ENCODE measurements around the gene MACROD2.

DNA sequence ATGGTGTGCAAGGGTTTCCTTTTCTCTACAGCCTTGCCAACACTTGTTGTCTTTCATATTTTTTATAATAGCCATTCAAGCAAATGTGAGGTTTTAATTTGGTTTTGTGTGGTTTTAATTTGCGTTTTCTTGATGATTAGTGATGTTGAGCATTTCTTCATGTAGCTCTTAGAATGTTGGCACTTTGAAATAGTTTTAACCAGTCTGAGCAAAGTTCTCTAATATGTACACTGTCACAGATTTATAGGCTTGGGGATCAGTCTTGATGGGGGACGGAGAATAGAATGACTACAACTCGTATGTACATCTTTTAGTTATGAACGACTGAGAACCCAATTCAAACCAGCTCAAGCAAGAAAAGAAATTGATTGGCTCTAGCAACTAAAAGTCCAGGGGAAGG is 1574.8 kb downstream of the MACROD2 start:
- TF ChIP-seq EZH2 (IDR thresholded peaks at IDR 0.05; ENCODE audit: borderline replicate concordance, insufficient read depth, low read depth, low read length, poor library complexity, severe bottlenecking), result no peak
- TF ChIP-seq, protein P1, sequence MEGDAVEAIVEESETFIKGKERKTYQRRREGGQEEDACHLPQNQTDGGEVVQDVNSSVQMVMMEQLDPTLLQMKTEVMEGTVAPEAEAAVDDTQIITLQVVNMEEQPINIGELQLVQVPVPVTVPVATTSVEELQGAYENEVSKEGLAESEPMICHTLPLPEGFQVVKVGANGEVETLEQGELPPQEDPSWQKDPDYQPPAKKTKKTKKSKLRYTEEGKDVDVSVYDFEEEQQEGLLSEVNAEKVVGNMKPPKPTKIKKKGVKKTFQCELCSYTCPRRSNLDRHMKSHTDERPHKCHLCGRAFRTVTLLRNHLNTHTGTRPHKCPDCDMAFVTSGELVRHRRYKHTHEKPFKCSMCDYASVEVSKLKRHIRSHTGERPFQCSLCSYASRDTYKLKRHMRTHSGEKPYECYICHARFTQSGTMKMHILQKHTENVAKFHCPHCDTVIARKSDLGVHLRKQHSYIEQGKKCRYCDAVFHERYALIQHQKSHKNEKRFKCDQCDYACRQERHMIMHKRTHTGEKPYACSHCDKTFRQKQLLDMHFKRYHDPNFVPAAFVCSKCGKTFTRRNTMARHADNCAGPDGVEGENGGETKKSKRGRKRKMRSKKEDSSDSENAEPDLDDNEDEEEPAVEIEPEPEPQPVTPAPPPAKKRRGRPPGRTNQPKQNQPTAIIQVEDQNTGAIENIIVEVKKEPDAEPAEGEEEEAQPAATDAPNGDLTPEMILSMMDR (IDR thresholded peaks at IDR 0.05), result no peak
